ENCODE data around the gene NKAIN2.

DNA sequence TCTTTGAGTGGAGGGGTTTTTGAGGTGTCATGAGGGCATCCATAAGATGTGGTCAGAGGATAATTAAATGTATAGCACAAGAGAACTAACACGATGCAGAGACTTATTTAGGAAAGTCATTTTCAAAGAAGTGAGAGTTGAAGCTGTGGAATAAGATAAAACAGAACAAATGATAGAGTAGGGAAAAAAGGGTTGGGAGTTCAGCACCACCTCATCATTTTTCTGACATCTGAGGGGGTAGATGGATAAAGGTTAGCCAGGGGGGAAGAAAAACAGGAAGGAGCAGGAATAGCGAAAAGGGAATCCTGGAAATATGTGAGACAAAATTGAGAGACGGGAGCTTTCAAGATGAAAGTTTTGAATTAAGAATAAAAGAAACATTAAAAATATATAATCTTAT lies 434.2 kb downstream of the NKAIN2 start:
- no peak for TF ChIP-seq POLR2A (IDR thresholded peaks at IDR 0.05)
- TF ChIP-seq, protein P1, sequence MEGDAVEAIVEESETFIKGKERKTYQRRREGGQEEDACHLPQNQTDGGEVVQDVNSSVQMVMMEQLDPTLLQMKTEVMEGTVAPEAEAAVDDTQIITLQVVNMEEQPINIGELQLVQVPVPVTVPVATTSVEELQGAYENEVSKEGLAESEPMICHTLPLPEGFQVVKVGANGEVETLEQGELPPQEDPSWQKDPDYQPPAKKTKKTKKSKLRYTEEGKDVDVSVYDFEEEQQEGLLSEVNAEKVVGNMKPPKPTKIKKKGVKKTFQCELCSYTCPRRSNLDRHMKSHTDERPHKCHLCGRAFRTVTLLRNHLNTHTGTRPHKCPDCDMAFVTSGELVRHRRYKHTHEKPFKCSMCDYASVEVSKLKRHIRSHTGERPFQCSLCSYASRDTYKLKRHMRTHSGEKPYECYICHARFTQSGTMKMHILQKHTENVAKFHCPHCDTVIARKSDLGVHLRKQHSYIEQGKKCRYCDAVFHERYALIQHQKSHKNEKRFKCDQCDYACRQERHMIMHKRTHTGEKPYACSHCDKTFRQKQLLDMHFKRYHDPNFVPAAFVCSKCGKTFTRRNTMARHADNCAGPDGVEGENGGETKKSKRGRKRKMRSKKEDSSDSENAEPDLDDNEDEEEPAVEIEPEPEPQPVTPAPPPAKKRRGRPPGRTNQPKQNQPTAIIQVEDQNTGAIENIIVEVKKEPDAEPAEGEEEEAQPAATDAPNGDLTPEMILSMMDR (IDR thresholded peaks at IDR 0.05 in 4 of 5, conservative IDR thresholded peaks at IDR 0.05 in 1 of 5): no peak
